Retinal pigment epithelial cell (primary cell): ENCODE data around the gene CYP27A1.

ENCODE experiments used
- DNase-seq: peaks from one replicate; pipeline ENCODE4 v3.0.0-alpha.2; 2010; ENCODE audit warnings: low read depth
- H3K4me3 ChIP-seq: 2 replicates; pipeline ENCODE4 v1.5.1; 2011; ENCODE audit warnings: mild to moderate bottlenecking, low read length, control low read depth, moderate library complexity
- CTCF ChIP-seq: conservative IDR thresholded peaks from 2 replicates; pipeline ENCODE4 v1.5.1; 2011; ENCODE audit warnings: low read depth, low read length, control low read depth, inconsistent platforms

The CYP27A1 gene

DNA sequence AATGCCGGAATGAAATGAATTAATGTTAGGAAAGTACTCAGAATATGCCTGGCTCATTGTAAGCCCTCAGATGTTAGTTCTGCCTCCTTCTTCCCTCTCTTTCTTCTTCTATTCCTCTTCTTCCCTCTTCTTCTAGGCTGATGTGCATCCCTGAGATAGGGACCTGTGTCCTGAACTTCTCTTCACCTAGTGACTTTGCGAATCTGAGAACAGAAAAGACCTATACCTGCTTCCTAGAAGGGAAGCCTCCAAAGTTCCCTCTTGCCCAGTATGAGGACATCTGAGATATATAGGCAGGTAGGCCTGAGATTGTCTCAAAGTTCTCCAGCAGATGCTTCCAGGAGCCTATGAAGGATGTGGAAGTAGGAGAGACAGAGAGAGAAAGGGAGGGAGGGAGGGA, 8.1 kb upstream of the CYP27A1 start:
- no peak overlapping the region for H3K4me3 ChIP-seq
- no peak for DNase-seq
- TF ChIP-seq CTCF, result no peak

DNA sequence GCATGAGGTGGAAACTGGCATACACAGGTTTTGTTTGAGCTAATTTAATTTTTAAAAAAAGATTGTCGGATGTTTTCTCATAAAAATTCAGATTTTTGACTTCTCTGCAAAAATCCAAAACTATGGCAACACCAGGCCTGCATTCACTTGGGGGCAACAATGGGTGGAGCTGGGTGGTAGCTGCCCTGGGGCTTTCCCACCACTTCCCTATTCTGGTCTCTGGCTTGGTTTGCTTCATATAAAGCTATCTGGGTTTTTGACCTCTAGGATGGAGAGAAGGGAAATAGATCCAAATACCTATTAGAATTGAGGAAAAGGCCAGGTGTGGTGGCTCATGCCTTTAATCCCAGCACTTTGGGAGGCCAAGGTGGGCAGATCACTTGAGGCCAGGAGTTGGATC, 5.5 kb upstream of the CYP27A1 start:
- no peak for TF ChIP-seq CTCF
- no peak overlapping the region for H3K4me3 ChIP-seq
- no peak for DNase-seq

- TF ChIP-seq CTCF, result no peak
- H3K4me3 ChIP-seq, result no peak overlapping the region
- no peak for DNase-seq
Observed at GRCh38 chr2:218777276-218777990, 4.5 kb upstream of the CYP27A1 start.

GRCh38 chr2:218780046-218780445, 1.9 kb upstream of the CYP27A1 start:
- DNase-seq, result peak; percentile 39
- no peak overlapping the region for H3K4me3 ChIP-seq
- no peak for TF ChIP-seq CTCF

DNA sequence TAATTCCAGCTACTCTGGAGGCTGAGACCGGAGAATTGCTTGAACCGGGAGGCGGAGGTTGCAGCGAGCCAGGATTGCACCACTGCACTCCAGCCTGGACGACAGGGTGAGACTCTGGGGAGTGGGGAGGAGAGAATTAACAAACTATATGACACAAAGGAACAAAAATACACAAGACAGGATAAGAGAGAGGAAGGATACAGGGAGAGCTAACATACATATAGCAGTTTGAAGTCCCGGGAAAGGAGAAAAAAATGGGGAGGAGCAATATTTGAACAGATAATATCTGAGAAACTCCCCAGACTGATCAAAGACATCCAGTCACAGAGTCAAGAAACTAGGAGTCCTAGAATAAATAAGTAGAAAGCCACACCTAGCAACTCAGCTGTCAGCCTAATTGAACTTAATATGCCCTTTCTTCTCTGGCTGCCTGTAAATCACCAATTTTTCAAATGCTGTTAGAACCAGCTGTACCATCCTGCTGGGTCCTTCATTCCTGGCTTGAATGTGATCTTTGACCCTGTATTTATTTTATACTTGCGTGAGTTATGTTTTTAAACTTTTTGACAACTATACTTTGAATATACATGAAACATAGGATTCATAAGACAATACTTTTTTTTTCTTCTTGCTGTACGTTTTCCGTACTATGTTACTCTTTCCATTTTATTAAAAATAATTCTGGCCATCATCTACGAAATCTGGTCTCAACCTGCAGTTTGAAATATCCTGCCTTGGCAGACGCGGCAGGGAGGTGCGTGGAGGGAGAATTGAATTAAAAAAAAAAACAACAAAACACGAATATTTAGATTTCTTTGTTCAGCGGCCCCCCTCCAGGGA, 876 bp upstream of the CYP27A1 start:
- H3K4me3 ChIP-seq, result peak overlapping the region; percentile 76
- no peak for TF ChIP-seq CTCF
- no peak for DNase-seq

- TF ChIP-seq CTCF, result no peak
- DNase-seq, result no peak
- H3K4me3 ChIP-seq, result peak overlapping the region; percentile 76
Observed at GRCh38 chr2:218782528-218782844, 539 bp downstream of the CYP27A1 start.

DNA sequence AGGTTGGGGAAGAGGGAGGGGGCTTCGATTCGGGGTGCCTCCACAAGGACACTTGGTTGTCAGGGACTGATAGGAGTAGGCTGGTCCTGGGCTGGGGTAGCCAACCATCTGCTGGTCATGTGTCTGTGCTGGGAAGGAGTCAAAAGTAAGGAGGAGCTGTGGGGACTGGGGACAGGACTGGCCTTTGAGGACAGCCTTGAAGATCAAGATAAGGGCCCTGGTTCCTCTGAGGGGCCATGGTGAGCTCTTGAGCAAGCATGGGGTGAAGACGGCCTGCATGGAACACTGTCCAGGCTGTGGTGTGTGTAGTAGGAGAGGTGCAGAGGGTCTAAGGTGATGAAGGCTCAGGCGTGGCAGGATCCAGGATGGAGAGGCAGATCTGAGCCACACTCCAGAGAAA, 1.7 kb downstream of the CYP27A1 start:
- no peak for DNase-seq
- H3K4me3 ChIP-seq, result peak overlapping the region; percentile 76
- TF ChIP-seq CTCF, result no peak
